ENCODE measurements around the gene ALK. TPM values are rescaled to one million over a fixed set of nuclear protein-coding genes. Genes with fewer than 3 reads are reported as not detected.

The ALK gene
- total RNA-seq, 1 donor from 2014 or later, result 1.1 TPM

DNA sequence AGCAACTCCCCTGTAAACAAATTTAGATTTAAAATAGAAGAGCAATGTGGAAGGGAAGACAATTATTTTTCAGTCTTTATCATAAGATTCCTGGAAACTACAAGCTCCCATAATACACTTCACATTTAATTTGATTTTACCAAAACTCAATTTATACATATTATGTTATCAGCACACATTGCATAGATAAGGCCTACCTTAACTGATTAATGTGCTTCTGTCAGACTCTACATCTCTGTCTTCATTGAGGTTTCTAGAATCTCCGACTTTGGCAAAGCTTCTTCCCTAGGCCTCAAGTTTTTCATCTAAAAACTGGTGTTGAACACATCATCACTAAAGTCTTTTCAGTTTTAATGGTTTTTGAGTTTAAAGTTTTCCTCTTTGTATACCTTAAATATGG, 440.1 kb downstream of the ALK start:
- no peaks in the 10 kb centered on the region for H3K4me1 ChIP-seq
- H3K36me3 ChIP-seq, result no peaks in the 10 kb centered on the region
- no peak for ATAC-seq
- H3K4me3 ChIP-seq, result no peak overlapping the region
- H3K27ac ChIP-seq, result no peak overlapping the region
- H3K27me3 ChIP-seq (ENCODE audit: low read depth), result no peaks in the 10 kb centered on the region
- H3K9me3 ChIP-seq, result no peaks in the 10 kb centered on the region
- intact Hi-C loops (cut with DNase I), result no loop called here
- no peak for DNase-seq
- TF ChIP-seq, protein P1, sequence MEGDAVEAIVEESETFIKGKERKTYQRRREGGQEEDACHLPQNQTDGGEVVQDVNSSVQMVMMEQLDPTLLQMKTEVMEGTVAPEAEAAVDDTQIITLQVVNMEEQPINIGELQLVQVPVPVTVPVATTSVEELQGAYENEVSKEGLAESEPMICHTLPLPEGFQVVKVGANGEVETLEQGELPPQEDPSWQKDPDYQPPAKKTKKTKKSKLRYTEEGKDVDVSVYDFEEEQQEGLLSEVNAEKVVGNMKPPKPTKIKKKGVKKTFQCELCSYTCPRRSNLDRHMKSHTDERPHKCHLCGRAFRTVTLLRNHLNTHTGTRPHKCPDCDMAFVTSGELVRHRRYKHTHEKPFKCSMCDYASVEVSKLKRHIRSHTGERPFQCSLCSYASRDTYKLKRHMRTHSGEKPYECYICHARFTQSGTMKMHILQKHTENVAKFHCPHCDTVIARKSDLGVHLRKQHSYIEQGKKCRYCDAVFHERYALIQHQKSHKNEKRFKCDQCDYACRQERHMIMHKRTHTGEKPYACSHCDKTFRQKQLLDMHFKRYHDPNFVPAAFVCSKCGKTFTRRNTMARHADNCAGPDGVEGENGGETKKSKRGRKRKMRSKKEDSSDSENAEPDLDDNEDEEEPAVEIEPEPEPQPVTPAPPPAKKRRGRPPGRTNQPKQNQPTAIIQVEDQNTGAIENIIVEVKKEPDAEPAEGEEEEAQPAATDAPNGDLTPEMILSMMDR (IDR thresholded peaks at IDR 0.05), result no peak

DNA sequence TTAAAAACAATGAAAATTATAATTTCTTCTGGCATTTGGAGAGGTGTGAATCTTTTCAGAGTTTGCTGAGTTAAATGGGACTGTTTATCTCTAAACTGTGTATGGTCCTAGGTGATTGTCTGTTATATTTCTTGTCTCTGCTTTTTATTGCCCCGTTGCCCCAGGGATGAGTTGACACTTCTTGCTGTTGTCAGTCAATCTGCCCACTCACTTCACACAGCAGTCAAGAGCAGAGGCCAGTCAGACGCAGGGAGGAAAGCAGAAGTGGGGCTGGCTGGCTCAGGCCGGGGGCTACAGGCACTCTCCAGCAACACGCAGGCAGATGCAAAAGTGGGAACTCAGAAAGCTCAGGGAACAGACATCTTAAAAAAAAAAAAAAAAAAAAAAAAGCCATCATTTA, 441.0 kb downstream of the ALK start:
- intact Hi-C loops (cut with DNase I), result no loop called here
- ATAC-seq, result peak; percentile 56 to 87
- Histone ChIP-seq H3K27ac (no peak overlapping the region), H3K9me3 (no peaks in the 10 kb centered on the region), H3K4me1 (no peaks in the 10 kb centered on the region), H3K4me3 (no peak overlapping the region), H3K27me3 (ENCODE audit: low read depth) (no peaks in the 10 kb centered on the region), H3K36me3 (no peaks in the 10 kb centered on the region)
- TF ChIP-seq, protein P1 (IDR thresholded peaks at IDR 0.05), result no peak
- DNase-seq, result peak; percentile 61

DNA sequence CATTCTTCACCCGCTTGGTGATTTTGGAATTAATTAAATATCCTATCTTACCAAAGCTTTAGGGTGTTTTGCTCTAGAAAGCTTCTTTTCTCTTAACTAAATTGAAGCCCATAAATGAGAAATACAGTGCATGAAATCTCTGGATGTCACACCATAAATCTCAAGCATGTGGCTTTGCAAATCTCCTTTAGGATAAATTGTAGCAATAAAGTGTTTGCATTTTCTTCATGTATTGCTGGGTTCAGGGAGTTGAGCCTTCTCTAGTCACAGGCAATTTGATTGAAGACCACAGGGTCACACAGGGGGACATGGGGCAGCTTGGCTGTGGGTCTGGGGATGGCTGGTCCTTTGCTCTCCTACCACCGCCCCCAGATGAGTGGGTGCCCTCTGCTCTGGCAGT, 442.0 kb downstream of the ALK start:
- H3K36me3 ChIP-seq, result no peaks in the 10 kb centered on the region
- TF ChIP-seq, protein P1 (IDR thresholded peaks at IDR 0.05), result no peak
- ATAC-seq (no peak), DNase-seq (no peak)
- intact Hi-C loops (cut with DNase I), result no loop called here
- H3K27ac ChIP-seq, result no peak overlapping the region
- no peak overlapping the region for H3K4me3 ChIP-seq
- no peaks in the 10 kb centered on the region for H3K27me3 ChIP-seq (ENCODE audit: low read depth)
- H3K9me3 ChIP-seq, result no peaks in the 10 kb centered on the region
- no peaks in the 10 kb centered on the region for H3K4me1 ChIP-seq

DNA sequence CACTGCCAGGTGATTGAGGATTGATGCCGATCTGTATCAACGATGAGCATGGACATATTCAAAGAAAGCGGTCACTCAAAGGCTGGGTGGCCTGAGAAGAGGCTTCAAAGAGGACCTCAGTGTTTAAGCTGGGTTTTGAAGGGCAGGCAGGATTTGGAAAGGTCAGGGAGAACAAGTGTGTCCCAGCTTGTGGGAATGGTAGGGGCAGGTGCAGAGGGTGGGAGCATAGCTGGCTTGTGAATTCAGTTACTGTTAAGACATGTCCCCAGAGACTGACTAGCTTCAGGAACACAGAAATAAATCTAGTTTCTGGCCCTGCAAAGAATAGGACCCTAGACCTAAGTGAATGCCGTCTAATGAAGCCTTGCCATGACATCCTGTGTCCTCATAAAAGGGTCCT, 442.7 kb downstream of the ALK start:
- no peaks in the 10 kb centered on the region for H3K9me3 ChIP-seq
- no peak overlapping the region for H3K27ac ChIP-seq
- ATAC-seq (no peak), DNase-seq (no peak)
- H3K27me3 ChIP-seq (ENCODE audit: low read depth), result no peaks in the 10 kb centered on the region
- no peaks in the 10 kb centered on the region for H3K4me1 ChIP-seq
- intact Hi-C loops (cut with DNase I), result no loop called here
- TF ChIP-seq, protein P1 (IDR thresholded peaks at IDR 0.05), result no peak
- no peak overlapping the region for H3K4me3 ChIP-seq
- H3K36me3 ChIP-seq, result no peaks in the 10 kb centered on the region

DNA sequence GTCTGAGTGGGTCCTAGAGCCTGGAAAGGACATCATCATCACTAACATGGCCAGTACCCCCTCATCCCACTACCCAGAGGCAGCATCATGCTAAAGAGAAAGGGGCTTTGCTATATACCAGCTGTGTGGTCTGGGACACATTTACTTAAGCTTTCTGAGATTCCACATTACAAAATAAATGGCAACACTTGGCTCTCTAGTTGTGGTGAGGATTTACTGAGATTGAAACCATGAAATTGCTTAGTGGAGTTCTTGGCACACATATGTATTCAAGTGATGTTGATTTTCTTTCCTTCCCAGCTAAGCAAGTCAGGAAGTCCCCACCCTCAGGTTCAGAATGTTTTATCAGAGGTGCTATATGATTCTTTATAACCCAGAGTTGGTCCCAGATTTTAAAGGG, 444.2 kb downstream of the ALK start:
- Histone ChIP-seq H3K4me3 (no peak overlapping the region), H3K27ac (no peak overlapping the region), H3K9me3 (no peaks in the 10 kb centered on the region), H3K27me3 (ENCODE audit: low read depth) (no peaks in the 10 kb centered on the region), H3K4me1 (no peaks in the 10 kb centered on the region), H3K36me3 (no peaks in the 10 kb centered on the region)
- TF ChIP-seq, protein P1 (IDR thresholded peaks at IDR 0.05), result no peak
- ATAC-seq, result no peak
- intact Hi-C loops (cut with DNase I), result no loop called here
- DNase-seq, result no peak

DNA sequence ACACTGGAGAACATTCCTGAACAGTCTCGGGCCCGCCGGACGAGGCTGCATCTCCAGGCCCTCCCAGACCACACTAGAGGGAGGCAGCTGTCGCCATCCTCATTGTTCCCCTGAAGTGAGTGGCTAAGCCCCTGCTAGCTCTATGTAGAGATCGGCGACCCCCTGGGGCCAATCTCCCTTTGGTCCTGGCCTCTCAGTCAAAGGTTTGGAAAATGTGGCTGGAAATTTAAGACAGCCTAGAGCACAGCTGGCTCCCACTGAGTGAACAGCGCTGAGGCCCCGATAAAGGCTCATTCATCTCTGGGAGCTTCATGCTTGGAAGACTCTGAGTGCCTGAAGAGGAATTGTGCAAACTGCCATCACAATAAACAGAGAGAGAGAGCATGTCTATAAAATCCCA, 445.9 kb downstream of the ALK start:
- no peak for DNase-seq
- ATAC-seq, result no peak
- intact Hi-C loops (cut with DNase I), result no loop called here
- Histone ChIP-seq H3K27ac (no peak overlapping the region), H3K36me3 (no peaks in the 10 kb centered on the region), H3K4me3 (no peak overlapping the region), H3K27me3 (ENCODE audit: low read depth) (no peaks in the 10 kb centered on the region), H3K4me1 (no peaks in the 10 kb centered on the region), H3K9me3 (peaks cover 12% of the 10 kb centered on the region)
- TF ChIP-seq, protein P1 (IDR thresholded peaks at IDR 0.05), result no peak
